NCI-H2227 (cell line): ENCODE results near the gene RTN4IP1.
A peak's percentile ranks its signal among the peaks of the same experiment; 100 is the strongest.
"Not testable (repeated sequence)": the region's sequence is repeated elsewhere in the genome, so short reads cannot be mapped to it uniquely, and the experiment has no call there.

ENCODE experiments used
- DNase-seq: peaks from one replicate; lab custom pipeline; 2025; ENCODE audit not compliant: unreplicated experiment; lab: John Stamatoyannopoulos, UW

The RTN4IP1 gene

DNA sequence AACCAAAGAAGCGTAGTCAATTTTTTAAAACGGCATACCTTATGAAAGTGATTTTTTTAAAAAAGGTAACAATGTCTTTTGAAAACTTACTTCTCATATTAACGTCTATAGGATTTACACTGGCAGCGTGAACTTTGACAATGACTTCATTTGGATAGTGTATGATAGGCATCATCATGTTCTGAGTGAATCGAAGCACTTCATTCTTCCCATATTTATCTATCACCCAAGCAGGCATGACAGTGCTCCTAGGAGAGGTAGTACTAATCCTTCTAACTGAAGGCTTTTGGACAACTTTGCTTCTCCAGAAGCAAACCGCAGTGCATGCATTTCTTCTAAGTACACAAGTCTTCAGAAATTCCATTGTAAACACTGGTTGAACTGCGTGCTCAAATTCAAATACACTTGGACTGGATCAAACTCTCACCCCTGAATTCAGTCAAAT, 618 bp downstream of the RTN4IP1 start:
- DNase-seq: no peak

DNA sequence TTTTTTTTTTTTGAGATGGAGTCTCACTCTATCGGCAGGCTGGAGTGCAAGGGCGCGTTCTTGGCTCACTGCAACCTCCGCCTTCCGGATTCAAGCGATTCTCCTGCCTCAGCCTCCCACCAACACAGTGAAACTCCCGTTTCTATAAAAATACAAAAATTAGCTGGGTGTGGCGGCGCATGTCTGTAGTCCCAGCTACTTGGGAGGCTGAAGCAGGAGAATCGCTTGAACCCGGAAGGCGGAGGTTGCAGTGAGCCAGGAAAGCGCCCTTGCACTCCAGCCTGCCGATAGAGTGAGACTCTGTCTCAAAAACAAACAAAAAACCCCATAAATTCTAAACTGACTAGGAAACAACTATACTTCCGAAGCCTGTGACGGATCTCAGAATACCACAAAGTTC, 1.5 kb downstream of the RTN4IP1 start:
- not testable (repeated sequence) for DNase-seq

DNA sequence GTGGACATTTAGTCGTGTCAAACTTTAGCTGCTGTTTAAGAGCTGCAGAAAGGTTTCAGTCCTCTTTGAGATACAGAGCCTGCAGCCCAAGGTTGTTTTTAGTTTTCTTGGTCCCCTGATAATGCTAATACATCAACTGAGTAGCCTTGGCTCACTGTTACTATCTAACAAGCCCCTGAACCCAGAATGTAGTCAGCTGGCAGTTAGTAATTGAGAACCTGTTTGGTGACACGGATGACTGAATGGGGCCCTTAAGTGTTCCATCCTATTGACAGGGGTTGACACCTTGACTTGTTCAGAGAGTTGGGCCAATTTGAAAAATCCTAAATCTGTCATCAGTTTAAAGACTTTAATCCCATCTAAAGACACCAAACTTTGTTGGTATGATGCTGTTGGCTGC, 2.8 kb downstream of the RTN4IP1 start:
- no peak for DNase-seq

DNA sequence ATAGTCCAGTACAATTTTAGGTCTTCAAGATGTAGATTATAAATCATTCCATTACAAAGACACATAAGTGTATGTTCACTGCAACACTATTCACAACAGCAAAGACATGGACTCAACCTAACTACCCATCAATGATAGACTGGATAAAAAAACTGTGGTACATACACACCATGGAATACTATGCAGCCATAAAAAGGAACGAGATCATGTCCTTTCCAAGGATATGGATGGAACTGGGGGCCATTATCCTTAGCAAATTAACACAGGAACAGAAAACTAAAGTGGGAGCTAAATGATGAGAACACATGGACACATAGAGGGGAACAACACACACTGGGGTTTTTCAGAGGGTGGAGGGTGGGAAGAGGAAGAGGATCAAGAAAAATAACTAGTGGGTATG, 6.3 kb downstream of the RTN4IP1 start:
- DNase-seq: no peak

DNA sequence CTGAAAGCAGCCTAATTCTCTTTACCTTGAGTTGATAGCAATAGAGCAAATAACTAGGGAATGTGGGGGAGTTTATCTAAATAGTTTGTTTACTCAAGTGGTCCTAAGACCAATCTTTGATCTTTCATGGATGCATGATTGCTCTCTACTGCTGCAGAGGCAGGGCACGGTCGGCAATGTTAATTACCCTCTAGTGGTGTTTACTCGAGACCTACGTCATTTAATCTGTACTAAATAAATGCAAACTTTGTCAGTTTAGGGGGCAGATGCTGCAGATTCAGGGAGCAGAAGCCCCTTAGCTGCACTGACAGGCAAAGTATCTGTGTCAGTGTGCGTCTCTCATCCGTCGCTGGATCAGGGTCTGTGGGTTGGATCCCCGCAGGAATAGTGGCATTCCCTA, 6.9 kb downstream of the RTN4IP1 start:
- DNase-seq: no peak

DNA sequence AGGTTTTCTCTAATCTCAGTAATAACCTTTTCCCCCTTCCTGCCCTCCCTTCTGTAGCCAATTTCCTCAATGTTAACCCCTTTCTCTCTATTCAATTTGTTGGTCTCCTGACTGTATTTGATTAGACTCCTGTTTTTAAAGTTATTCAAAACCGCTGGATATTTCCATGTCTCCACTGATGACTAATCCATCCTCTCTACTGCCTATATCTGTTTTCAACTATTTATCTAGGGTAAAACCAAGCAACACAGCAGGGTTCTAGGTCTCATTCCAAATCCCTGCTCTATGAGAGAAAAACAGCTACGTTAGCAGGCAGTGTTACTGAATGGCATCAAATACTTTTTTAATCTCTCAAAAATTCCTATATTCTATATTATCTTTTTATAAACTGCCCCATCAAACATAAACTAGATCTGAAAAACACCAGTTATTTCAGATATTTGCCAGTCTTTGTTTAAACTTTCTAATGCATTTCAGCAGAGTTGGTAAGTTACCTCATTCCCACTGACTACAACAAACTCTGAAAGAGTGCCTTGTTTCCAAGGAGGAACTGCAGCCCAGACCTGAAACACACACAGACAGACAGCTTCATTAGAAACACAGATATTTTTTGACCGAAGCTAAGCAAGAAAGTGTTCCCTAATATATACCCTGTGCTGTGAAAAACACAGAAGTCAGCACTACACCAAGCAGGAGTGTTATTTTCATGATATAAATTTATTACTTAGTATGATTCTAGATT, 8.2 kb downstream of the RTN4IP1 start:
- no peak for DNase-seq

DNA sequence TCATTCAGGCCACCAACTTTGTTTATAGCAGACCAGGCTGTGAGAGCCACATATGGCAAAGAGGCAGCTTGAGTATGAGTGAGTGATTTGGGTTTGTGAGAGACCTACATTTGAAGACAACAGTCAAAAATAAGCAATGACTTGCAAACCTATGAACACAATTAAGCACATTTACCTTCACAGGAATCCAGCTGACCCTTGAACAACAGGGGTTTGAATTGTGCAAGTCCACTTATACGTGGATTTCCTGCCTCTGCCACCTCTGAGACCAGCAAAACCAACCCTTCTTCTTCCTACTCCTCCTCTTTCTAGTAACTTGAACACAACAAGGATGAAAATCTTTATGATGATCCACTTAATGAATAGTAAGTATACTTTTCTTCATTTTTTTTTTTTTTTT, 10.1 kb downstream of the RTN4IP1 start:
- DNase-seq: no peak

DNA sequence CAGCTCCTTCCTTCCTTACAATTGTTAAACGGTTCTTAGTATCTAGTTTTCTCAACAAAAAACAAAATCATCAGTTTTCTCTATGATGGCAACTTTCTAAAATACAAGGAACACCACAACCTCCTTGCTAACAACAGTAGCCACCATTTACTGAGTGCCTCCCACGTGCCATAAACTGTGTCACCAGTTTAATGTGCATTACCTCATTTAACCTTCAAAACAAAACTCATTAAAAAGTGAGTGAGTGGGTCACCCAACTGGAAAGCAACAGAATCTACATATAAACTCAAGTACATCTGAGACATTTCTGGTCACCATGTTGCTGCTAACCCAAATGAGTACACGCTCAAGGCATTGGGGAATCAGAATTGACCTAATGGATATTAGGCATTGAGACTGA, 11.0 kb downstream of the RTN4IP1 start:
- DNase-seq: no peak

DNA sequence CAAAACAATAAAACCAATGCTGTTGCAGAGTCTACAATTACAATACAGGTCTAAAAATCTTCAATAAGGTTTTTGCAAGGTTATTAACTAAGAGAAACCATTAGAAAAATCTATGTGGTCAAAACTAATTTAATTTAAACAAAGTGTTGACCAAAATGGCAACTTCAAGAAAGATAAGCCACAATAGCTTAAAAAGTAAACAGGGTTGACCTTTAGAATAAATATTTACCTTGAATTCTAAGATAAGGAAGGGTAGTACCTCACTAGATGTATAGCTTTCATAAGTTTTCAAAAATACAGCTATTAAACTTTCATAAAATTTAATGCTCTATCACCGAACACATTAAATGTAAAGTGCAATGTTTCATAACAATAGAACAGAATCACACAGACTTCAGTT, 11.4 kb downstream of the RTN4IP1 start:
- no peak for DNase-seq

DNA sequence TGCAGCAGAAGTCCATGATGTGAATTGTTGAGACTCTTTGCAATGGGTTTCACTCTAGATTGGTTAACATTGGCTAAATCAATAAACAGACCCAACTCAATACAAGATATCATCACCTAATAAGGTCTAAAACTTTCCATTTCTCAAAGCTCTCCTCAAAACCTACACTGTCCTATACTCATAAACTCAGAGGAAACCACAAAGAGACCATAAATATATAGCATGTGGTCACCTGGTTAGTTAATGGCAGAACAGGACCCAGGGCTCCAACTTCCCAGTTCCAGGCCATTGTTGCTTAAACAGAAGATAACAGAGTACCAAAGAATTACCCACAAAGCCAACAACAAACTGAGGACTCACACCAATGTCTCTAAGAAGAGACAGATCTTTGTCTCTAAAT, 12.0 kb downstream of the RTN4IP1 start:
- no peak for DNase-seq

DNA sequence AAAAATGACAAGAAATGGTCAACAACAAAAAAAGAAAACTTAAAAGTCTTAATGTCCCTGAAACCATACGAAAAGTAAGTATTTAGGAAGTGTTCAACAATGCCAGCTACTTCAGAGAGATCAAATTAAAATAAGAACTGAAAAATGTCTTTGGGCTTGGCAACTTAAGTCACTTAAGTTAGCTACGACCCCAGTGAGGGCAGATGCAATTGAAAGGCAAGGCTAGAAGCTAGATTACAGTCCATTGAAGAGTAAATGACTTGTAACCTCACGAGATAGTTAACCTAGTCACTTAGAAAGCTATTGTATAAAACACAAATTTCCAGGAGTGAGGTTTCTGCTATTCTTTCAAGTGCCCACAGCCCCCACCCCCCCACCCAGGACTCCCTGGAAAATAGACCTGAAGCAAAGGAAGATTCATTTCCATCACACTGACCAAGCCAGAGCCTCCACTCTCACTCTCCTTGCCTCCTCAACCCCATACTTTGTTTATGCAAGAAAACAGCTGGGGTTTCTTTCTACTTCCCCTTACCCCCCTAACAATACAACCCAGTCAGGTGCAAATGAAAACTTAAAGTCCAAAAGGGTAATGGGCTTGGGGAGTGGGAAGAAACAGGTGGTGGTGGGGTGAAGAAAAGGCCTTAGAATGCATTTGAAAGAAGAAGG, 14.6 kb downstream of the RTN4IP1 start:
- no peak for DNase-seq

DNA sequence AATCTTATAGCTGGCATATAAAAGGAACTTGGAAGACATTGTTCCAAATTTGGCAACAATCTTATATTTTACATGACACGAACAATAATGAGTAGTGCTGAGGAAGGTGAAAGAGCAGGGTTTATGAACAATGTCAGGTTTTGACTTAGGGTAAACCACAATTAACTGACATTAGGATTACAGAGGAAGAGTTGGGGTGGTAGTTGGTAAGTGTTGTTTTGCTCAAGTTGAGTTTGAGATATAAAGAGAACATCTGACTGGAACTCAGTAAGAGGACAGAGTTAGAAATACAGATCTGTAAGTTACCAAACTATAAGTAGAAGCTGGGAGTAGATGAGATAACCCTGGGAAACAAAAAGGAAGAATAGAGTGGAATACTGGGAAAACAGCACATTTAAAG, 15.1 kb downstream of the RTN4IP1 start:
- no peak for DNase-seq

DNA sequence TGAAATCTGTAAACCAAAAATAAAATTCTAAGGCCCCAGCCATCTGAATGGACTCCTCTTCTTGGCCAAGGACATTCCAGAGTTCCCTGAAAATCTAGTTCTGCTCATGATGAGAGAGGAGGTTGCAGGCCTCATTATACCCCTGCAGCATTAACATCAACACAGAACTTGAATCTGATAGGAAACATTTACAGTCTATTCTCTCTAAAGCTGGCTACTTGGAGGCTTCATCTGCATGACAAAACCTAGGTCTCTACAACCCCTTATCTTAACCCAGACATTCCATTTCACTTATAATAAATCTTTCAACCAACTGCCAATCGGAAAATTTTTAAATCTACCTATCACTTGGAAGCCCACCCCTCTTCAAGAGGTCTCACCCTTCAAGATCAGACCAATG, 15.7 kb downstream of the RTN4IP1 start:
- DNase-seq: no peak

DNA sequence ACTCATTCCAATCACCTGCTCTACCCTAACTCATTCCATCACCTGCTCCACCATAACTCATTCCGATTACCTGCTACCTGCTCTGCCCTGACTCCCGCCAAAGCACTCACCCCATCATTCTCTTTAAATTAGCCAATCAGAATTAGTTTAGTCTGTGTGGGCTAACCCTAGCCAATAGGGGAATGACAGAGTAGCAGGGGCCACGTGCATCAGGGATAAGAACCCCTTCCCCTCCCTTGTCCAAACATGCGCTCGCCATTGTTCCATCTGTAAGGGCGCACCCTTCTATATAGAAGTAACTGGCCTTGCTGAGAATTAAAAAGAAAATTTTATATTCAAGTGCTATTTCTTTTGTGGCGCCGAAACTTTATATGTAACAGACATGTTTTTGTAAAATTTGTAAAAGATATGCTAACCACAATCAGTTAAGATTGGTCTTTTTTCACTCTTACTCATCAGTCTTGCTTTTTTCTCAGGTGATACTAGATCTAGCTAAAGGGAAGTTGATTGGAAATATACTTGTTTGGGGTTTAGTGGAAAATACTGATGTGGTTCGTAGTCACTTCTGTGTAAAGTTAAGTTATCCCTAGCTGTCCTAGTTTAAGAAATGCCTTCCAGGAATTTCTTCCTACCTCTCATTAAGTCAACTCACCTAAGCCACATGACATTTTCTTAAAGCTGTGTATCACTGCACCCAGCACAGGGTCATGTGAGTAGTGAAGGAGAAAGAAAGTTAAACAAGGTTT, 16.5 kb downstream of the RTN4IP1 start:
- no peak for DNase-seq

DNA sequence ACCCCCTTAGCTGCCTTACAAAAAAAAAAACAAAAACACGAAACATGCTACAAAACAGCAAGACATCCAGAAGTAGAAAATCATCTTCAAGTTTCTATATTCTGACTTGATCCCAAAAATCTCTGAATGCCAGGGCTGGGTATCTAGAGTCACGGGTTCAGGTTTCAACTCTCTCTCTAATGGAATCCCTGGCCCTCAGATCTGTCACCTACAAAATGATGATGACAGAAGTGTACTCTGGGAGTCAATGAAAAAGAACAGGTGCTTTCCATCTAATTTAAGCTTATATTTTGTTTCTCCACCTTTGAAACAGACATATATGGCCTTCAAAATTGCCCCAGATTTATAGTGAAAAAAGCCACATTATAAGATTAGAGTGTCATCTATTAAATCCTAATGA, 18.3 kb downstream of the RTN4IP1 start:
- no peak for DNase-seq

DNA sequence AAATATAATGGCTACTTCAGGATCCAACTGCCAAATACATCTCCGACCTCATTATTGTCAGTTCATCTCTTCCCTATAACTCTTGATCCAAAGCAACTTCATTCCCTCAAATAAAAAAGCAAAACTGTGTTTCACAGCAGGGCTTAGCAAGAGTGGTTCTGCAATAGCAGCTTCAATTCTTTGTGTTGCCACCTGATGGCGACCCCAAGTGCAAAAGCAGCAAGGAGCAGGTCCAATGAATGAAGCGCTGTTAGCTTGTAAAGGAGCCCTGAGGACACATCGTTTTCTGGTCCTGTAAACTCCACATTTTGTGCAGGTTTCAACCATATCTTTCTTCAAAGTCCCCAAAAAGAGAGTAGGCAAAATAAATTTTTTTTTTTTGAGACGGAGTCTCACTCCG, 19.6 kb downstream of the RTN4IP1 start:
- peak; percentile 24 for DNase-seq

DNA sequence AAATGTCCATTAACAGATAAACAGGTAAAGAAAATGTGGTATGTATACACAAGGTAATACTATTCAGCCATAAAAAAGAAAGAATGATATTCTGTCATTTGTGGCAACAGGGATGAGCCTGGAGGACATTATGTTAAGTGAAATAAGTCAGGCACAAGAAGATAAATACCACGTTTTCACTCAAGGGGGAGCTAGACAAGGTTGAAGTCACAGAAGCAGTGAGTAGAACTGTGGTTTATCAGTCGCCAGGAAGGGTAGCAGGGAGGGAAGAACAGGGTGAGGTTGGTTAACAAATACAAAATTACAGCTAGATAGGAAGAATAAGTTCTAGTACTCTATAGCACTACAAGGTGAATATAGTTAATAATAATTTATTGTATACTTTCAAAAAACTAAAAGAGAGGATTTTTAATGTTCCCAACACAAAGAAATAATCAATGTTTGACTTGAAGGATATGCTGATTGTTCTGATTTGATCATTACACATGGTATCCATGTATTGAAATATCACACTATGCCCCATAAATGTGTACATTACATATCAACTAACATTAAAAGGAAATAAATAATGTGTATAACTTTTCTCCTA, 21.1 kb downstream of the RTN4IP1 start:
- peak; percentile 6 for DNase-seq

DNA sequence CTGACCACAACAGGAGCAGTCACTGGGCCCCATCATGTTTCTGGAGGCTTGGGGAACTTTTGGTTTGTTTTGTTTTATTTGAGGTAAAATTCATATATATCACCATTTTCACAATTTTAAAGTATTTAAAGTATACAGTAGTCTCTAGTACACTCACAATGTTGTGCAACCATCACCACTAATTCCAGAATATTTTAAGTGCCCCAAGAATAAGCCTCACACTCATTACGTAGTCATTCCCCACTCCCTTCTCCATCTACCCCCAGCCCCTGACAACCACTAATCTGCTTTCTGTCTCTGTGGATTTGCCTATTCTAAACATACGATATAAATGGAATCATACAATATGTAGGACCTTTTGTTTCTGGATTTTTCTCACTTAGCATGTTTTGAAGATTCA, 29.0 kb downstream of the RTN4IP1 start:
- DNase-seq: no peak

DNA sequence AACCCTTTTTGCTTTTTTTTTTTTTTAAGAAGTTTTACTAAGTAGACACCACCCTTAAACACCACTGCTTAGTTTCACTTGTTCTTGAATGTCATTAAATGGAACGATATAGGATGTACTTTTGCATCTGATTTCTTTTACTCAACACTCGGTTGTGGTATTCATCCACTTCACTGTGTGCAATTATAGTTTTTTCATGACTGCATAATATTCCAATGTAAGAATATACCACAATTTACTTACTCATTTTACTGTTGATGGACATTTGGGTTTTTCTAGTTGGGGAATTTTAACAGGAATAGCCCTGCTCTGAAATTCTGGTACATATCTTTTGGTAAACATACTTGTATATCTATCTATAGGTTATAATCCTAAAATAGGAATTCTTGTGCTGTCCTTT, 29.9 kb downstream of the RTN4IP1 start:
- no peak for DNase-seq

DNA sequence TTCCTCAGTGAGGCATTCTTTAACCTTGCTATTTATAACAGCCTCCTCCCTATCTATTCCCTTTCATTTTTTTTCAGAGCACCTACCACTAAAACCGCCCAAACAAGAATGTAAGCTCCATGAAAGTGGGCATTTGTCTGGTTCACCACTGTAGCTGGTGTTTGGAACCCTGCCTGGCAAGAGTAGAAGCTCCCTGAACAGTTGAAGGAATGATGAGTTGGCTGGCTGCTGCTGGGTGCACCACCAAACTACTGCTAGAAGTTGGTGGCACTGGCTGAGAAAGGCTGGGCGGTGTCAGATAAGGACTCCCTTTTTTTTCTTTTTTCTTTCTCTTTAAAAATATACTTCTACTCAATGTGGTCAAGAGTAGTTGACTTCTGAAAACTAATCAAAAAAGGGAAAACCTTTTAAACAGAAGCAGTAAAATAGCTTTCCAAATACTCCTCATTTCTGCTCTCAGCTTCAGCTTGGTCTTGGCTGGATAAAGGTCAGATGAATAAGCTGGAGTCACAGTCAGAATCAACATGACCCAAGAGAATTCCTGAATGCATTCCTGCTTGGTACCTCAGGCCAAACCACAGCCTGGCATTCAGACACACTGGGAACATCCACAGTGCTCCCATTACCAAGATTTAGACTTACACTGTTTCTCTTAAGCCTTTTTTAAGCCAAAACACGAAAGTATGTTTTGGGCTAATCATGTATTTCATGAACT, 38.0 kb downstream of the RTN4IP1 start:
- no peak for DNase-seq

DNA sequence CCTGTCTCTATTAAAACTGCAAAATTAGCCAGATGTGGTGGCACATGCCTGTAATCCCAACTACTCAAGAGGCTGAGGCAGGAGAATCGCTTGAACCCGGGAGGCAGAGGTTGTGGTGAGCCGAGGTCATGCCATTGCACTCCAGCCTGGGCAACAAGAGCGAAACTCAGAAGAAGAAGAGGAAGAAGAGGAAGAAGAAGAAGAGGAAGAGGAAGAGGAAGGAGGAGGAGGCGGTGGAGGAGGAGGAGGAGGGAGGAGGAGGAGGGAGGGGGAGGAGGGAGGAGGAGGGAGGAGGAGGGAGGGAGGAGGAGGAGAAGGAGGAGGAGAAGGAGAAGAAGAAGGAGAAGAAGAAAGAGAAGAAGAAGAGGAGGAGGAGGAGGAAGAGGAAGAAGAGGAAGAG, 40.4 kb downstream of the RTN4IP1 start:
- DNase-seq: not testable (repeated sequence)
